SKM-1 (cell line): ENCODE results near the gene ACTL10.

Experiments used
- DNase-seq: peaks from one replicate; lab custom pipeline; 2025; ENCODE audit not compliant: unreplicated experiment; lab: John Stamatoyannopoulos, UW

Gene ACTL10

DNA sequence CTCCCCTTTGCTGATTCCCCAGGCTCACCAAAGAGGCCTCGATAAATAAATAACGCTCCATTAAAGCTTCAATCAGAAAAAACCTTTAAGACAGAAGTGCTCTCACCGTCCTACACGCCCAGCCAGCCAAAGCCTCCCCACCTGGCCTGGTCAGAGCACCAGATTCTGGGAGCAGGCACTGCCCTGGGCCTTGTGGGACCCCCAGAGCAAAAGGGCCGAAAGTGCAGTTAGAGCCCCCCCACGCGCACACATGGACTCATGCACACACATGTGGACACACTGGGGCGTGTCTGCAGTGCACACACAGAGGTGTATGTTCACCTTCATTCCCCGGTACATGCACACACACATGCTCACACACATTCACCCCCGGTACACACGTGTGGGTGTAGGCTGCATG is 9.4 kb downstream of the ACTL10 start:
- no peak for DNase-seq

DNA sequence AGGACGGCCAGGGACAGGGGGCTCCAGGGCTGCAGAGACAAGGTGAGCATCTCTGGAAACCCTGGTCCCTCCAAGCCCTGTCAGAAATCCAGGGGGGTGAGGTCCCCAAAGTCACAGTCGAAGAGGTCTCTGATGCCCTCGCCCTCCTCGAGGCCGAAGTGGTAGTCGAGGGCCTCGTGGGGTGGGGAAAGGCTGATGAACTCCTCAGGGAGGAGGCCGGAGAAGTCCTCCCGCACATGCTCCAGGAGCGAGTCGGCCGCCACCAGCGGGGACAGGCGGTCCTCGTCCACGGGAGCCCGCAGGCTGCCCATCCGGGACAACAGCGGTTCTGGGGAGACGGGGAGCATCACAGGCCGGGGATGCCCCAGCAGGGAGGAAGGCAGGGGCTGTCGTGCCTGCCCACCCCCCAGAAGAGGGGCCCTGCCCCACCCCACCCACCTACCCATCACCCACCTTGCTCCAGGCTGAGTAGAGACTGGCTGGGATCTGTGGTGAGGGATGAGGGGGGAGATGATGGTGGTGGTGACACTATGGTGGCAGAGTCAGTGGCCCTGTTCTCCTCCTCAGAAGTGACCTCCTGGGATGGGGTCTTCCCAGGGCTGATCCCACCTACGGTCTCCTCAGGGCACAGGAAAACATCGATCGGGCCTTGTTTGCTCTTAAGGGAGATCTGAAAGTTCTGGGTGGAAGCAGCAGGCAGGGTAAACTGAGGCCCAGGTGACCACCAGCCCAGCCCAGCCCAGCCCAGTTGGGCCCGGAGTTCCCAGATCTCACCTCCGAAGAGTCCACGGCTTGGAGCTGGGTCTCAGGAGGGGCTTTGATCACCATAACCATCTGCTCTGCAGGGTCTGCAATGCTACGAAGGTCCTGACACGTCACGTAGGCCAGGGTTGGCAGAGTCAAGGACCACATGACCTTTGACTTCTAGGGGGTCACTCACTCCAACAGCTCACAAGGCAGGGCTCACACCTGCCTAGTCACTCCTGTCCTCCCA is 10.2 kb downstream of the ACTL10 start:
- no peak for DNase-seq

DNA sequence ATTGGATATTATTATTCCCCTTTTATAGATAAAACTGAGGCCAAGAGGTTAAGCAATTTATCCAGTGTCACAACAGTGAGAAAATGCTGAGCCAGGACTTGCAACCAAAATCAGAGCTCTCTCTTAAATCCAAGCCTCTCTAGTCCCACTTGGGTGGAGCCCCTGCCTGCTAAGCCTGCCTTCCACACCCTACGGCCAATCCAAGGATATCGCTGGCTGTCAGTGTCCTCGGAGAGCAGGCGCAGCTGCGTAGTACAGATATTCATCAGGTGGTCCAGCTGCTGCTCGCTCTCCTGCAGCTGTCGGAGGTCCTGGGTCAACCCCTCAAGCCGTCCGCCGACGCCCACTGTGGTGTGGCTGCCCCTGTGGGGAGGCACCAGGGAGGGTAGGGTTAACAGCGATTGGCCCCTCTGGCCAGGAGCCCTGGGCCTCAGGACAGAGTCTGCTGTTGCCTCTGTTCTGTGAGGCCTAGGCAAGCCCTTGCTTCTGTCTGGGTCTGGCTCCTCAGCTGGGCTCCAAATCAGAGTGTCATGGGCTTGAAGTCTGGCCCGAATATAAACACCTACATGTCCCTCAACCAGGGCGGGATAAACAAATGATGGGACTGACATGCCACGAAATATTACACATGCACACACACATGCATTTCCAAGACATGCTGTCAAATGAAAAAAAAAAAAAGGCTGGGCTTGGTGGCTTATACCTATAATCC is 11.4 kb downstream of the ACTL10 start:
- no peak for DNase-seq

DNA sequence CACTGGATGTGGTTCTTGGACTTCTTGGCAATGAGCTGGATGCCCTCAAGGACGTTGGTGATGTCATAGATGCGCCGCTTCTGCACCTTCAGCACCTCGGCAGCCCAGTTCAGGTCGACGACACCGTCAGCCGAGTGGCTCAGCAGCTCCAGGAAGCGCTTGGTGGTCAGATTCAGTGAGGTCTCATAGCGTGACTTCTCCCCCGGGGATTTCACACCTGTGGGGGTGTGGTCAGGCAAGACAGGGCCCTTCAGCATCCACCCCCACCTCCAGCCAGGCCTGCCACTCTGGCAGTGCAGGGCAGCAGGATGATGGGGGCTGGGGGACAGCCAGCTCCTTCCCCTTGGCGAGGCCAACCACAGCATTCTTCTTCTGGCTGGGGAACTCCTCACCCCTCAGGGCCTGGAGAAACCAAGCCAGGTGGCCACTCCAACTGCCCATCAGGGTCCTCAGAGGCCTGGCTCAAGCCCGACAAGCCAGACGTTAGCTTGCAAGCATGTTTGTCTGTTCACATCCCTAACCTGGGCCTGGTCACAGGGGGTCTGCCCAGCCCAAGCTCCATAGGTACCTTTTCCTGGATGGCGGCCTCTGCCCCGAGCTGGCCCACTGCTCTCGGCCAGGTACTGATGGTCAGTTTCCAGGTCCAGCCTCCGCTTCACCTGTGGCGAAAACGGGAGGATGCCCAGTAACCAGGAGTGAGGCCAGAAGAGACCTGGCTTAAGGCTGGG is 13.2 kb downstream of the ACTL10 start:
- DNase-seq = no peak

DNA sequence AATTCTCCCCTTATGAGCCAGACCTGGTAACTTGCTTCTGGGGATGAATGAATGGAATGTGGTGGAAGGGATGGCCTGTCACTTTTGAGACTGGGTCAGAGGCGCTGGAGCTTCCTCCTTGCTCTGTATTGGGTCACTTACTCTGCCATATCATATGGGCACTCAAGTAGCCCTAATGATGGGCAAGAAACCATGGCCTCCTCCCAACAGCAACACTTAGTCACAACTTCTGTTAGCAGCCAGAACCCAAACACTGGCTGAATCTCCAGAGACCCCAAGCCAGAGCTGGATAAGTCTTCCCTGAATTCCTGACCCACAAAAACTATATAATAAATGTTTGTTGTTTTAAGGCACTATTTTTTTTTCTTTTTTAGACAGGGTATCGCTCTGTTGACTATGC is 13.9 kb downstream of the ACTL10 start:
- no peak for DNase-seq

DNA sequence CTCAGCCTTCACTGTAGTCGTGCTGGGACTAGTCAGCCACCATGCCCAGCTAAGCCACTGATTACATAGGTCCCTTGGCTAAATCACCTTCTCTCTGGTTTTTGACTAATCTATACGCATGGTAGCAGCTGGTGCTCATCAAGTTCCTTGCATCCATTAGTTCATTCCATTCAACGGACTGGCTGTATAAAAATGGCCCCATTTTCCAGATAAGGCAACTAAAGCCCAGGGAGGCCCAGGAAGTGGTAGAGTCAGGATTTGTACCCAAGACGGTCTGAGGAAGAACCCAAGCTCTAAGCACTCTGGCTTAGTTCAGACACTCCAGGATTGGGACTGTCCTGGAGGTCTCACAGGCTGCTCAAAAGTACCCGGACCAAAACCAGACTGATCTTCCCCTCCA is 14.5 kb downstream of the ACTL10 start:
- DNase-seq = no peak

DNA sequence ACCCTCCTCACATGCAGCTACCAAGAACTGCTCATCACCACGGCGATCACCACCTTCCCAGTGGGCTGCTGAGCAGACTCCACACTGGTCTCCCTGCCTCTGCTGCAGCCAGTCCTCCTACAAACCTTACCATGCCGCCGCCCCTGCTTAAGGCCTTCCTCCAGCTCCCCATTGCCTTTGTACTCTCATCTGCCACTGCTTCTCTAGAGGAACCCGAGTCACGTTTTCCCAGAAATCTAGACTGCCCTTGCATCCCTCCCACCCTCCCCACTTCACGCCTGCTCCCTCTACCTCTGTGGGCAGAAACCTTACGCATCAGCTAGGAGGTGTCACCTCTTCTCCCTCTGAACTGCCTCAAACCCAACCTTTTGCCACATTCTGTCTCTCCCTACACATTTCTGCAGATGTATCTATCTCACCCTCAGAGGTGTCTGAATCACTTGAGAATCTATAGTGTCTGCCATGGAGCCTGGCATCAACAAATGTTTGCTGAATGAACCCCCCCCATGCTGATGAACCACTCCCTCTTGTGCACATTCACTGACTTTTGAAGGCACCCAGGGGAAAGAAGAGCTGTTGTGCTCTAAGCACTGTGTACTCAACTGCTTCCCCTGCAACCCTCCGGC is 15.1 kb downstream of the ACTL10 start:
- no peak for DNase-seq

DNA sequence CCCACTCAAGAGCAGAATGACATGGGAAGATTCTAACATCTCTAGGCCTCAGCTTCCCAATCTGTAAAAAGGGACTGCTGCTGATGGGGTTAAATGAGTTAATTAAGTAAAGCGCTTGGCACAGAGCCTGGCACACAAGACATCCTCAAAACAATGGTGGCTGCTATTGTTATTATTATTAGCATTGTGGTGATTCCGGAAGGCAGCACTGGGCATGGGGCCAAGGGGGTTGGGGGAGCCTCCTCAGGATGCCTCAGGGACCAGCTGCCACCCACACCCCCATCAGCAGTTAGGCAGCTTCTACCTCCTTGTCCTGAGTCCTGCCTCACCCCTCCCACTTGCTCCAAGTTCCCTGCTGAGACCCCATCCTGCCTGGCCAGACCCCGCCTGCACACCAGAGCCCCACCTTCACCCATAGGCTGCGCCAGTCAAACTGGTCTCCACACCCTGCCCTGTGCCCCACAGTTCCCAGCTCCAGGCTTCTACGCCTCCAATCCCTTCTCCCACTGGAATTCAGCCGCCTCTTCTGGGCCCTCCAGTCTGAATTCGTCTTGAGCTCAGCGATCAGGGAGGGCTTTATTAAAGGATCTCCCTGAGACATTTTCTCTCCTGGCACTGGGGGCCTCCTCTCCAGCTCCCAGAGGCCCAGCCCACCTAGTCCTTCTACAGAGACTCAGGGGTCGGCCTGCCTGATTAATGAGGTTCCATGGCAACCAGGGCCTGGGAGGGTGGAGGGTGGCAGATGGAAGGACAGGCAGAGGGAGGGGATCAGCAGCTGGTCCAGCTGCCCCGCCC is 18.0 kb downstream of the ACTL10 start:
- DNase-seq = no peak

DNA sequence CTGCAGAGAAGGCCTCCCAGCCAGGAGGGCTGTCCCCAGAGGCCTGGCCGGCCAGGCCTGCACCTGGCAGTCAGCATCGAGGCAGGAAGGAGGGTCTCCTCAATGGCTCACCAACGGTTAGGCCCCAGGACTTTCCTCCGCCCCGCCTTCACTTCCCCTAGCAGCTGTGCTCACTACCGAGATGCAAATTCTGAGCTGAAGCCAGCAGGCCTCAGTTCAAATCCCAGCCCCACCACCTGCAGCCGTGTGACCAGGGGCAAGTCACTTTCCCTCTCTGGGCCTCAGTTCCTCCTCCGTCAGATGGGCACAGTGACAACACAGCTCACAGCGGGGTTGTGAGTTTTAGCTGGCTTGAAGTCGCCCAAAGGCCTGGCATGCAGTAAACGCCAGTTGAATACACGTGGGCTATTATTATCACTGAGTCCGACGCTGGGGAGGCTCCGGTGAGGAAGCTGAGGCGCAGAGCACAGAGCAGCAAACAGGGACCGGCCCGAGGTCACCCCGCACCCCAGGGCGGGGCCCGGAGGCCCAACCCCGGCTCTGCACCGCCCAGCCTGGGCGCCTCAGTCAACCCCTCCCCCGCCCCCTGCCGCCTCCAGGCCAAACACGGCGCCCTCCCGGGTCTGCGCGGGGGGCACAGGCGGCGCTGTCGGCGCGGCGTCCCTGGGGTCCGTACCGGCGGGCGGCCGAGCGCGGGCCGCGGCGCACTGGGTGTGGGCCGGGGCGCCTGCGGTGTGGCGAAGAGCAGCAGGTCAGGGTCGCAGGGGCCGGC is 18.8 kb downstream of the ACTL10 start:
- DNase-seq = peak; percentile 37

DNA sequence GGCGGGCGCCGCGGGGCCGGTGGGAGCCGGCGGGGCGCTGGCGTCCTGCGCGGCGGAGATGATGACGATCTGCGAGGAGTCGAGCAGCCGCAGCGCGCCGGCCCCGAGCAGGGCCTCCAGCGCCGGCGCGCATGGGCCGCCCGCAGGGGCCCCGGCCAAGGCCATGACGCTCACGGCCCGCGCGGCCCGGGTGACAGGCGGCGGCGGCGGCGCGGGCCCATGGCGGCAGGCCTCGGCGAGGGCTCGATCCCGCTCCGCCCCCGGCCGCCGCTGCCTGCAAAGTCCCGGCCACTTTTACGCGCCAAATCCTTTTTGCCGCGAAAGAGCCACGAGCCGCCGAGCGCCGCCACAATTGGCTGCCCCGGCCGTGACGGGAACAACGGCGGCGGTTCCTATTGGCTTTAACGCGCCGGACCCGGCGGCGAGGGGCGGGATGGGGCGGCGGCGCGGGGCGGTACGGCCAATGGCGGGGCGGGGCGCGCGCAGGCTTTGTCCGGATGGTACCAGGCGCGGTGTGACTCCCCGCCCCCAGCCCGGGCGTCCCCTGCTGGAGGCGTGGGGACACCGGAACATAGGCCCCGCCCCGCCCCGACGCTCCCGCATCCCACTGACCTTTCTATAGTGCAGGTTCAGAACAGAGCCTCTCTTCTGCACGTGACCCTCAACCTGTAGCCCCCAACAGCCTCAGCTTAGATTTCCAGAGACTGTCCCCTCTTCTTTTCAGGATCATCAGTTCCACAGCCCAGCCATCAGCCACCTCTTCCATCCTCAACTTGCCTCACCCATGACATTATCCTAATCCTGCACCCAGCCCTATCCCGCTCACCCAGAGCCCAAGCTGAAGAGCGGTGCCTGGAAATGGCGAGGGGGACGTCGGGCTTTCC is 19.6 kb downstream of the ACTL10 start, which contains the start of gene E2F1:
Gene E2F1, minus strand, starts transcription at position 286 of the 884 bp plus-strand sequence. Its CDS starts 121 bp downstream, at position 165.
- DNase-seq = peak; percentile 79

DNA sequence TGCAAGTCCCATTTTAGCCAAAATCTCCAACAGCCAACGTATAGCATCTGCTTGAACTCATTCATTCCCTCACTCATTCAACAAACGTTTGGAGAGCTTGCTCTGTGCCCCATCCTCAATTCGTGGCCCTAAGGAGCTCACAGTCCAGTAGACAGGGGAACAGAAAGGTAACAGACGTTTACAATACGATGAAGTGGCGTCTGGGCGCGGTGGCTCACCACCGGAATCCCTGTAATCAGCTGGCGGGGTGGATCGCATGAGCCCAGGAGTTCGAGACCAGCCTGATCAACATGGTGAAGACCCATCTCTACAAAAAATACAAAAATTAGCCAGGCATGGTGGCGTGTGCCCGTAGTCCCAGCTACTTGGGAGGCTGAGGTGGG is 20.2 kb downstream of the ACTL10 start:
- DNase-seq = no peak

DNA sequence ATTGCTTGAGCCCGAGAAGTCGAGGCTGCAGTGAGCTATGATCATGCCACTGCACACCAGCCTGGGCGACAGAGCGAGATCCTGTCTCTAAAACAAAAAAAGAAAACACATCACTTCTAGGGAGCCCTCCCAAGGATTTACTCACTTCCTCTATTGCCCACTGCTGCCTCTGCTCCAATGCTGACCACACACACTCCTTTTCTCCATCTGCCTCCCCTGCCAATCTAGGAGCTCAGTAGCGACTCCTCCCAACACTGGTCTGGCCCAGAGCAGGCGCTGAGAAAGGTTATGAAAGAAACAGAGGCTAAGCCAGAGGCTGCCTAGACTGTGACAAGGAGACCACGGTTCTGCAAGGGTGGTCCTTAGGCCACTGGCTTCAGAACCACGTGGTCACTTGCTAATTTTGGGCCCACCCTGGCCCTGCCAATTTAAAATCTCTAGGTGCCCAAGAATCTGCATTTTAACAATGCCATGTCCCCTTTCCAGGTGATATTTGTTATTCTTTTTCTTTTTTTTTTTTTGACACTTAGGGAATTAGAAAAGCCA is 20.7 kb downstream of the ACTL10 start:
- DNase-seq = peak; percentile 52

DNA sequence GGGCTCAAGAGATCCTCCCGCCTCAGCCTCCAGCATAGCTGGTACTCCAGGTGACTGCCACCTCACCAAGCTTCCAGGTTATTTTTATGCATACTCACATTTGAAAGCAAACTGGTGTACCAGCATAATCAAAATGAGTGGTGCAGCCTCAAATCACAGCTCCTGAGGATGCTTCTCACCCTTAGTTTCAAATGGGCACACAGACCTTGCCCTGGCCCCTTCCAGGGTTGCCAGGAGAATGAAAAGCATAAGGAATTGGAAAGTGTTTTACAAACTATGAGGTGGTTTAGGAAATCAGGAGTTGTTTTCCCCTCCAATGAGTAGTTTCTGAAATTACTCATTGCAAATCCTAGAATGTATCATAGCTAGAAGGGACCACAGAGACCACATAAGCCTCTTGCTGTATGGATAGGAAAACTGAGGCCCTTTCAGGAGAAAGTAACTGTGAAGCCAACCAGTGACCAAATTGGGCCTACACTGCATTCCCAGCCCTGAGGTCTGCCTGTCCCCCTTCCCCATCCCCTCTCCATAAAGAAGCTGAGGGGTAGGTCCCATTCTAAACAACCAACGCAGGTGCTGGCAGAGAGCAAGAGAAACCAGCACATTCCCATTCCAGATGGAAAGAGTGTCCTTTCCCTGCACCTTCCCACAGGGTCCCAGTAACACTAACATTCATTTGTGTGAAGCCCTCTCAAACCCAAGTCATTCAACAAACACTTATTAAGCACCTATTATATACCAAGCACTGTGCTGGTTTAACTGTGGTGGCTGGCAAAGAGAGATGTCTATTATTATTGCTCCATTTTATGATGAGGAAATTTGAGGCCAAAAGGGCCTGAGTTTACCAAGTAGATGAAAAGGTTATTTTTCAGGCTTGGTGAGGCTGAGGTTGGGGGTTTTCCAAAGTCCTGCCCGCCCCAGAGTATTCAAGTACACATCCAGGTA is 21.5 kb downstream of the ACTL10 start:
- no peak for DNase-seq

DNA sequence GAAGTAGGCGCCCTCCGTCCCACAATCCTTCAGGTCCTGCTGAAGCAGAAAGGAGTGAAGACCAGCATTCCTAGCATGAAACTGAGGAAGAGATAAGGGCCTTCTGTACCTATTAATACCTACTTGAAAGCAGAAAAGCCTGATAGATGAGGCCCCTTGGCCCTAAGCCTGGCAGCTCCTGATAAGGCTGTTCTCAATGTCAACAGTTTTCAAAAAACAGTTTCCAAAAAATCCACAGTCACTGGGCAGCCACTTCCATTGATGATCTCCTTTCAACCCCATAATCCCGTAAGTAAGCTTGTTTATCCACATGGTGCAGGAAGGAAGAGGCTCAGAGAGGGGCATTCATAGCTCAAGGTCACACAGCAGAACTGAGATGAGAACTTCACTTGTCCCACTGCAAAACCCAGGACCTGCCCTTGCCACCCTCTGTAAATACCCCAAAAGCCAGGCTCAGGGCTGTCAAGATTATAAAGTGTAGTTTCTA is 22.2 kb downstream of the ACTL10 start:
- DNase-seq = no peak

DNA sequence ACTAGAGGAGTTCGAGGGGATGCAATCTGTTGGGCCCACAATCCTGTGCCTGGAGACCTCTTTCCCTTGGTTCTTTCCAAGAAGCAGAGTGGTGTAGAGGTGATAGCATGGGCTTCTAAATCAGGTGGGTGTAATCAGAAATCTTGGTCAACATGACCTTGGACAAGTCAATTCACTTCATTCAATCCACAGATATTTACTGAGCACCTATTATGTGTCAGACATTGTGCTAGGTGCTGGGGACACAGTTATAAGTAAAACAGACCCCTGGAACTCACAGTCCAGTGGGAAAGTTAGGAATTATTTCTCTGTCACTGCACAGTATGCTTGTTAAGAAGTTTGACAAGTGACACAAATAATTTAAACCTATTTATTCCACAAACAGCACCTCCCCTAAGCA is 22.8 kb downstream of the ACTL10 start:
- DNase-seq = no peak

DNA sequence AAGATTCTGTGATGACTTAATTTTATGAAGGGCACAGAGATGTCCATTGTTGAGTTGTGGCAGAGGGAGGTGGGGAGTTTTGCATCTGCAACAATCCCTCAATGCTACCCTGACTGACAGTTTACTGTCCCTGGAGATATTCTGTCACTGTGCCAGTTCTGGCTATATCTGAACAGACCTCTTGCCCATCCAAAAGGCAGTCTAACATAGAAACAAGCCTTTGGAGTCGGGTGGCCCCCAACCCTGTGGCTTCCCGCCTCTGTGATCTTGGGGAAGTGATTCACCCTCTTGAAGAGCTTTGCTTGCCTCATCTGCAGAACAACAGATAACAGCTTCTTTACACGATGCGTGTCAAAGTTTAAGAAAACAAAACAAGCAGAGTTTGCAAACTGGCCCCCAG is 23.2 kb downstream of the ACTL10 start:
- peak; percentile 38 for DNase-seq

DNA sequence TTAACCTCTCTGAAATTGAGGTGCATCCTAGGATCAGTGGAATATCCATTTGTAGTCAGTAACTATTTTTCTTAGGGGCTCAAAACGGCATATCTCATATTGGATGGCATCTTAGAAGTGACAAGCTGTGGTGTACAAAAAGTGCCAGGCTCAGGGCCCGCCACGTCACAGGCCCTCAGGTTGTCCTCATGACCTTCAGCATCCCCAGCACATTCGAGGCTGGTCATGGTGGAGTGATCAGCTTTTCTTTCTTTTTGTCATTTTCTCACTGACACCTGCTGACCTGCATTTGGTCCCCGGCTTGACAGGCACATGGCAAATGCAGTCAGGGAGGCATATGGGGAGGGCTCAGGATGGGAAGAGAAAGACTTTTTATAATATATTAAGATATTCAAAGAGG is 26.5 kb downstream of the ACTL10 start:
- DNase-seq = no peak
